NCI-H82 (cell line): ENCODE results near the gene ZNF436.
"Not testable (repeated sequence)": the region's sequence is repeated elsewhere in the genome, so short reads cannot be mapped to it uniquely, and the experiment has no call there.

Experiments
- DNase-seq: peaks from one replicate; lab custom pipeline; 2025; lab: John Stamatoyannopoulos, UW

Gene ZNF436

DNA sequence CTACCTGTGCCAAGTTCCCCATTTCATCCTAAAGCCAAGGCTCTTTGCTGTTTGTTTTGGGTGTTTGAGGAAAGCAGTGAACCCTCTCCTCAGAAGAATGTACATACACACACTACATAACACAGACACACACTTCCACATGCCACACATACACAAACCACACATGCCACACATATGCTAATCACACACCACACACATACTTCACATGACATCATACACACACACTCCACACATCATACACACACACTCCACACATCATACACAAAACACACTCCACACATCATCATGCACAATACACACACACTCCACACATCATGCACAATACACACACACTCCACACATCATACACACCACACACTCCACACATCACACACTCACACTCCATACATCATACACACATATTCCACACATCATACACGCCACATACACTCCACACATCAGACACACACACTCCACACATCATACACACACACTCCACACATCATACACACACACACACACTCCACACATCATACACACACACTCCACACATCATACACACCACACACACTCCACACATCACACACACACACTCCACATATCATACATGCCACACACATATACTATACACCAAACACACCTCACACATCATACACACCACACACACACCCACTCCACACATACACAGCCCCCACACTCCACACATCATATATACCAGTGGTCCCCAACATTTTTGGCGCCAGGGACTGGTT is 22.7 kb upstream of the ZNF436 start:
- DNase-seq = no peak

GRCh38 chr1:23389837-23390321 is 20.2 kb upstream of the ZNF436 start:
- no peak for DNase-seq

GRCh38 chr1:23387494-23387893 is 17.9 kb upstream of the ZNF436 start:
- no peak for DNase-seq

DNA sequence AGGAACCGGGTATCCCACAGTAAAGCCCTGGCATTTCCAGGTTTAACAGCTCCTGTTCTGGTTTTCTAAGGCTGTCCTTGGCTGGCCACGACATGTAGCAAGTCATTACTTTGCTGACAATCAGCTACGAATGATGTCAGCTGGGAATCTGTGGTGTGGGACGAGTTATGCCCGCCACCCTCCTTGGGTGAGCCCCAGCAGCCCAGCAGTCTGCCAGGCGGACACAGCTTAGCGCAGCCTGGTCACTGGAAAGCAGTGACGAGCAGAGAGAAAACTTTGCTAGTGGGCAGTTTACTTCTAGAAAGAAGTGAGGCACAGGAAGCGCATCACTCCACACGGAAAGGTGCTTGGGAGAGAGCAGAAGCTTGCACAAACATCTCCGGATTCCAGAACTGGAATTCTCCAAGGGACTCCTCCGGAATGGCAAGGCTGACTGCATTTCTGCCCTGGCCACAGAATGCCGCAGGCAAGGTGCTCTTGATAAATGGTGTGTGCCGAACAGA is 15.5 kb upstream of the ZNF436 start:
- no peak for DNase-seq

- DNase-seq = no peak
These were observed 14.8 kb upstream of the ZNF436 start for GRCh38 chr1:23384312-23385058.

GRCh38 chr1:23383577-23384311 is 14.1 kb upstream of the ZNF436 start:
- DNase-seq = no peak

DNA sequence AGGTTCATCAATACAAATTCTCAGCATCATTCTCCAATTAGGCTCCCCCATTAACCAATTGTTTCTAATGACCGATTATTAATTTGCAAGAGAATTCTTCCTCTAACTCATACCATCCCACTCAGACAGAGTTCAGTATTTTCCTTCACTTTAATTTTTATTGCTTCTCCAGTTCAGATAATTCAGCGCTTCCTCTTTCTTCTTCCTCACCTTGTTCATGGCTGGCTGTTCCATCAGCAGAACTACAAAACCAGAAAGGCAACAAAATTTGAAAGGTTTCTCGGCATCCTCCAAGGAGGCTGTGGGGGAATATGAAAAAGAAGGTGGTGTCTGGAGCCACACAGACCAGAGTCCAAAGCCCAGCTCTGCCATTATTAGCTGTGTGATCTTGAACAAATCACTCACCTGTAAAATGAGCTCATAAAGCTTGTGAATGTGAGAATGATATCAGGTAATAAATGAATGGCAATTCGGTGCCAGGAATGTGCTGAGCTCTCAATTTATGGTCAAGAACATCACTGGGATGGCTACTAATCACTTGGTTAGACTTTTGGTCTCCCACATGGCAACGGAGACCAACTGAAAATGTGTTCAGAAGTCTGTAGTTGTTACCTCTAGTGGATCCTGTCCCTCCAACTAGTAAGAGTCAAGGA is 11.7 kb upstream of the ZNF436 start:
- no peak for DNase-seq

- no peak for DNase-seq
These were observed 11.1 kb upstream of the ZNF436 start for GRCh38 chr1:23380719-23381118.

DNA sequence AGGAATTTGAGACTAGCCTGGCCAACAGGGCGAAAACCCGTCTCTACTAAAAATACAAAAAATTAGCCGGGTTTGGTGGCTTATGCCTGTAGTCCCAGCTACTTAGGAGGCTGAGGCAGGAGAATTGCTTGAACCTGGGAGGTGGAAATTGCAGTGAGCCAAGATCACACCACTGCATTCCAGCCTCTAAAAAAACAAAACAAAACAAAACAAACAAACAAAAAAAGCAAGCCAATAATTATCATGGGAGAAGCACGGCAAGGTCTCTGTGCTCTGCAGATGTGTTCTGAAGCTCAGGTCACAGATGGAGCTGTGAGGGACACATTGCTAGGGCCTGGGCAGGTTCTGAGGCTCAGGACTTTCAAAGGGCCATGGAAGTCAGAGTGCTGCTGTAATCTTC is 10.6 kb upstream of the ZNF436 start:
- DNase-seq = not testable (repeated sequence)

- DNase-seq = no peak
These were observed 7.5 kb upstream of the ZNF436 start for GRCh38 chr1:23376890-23377811.

DNA sequence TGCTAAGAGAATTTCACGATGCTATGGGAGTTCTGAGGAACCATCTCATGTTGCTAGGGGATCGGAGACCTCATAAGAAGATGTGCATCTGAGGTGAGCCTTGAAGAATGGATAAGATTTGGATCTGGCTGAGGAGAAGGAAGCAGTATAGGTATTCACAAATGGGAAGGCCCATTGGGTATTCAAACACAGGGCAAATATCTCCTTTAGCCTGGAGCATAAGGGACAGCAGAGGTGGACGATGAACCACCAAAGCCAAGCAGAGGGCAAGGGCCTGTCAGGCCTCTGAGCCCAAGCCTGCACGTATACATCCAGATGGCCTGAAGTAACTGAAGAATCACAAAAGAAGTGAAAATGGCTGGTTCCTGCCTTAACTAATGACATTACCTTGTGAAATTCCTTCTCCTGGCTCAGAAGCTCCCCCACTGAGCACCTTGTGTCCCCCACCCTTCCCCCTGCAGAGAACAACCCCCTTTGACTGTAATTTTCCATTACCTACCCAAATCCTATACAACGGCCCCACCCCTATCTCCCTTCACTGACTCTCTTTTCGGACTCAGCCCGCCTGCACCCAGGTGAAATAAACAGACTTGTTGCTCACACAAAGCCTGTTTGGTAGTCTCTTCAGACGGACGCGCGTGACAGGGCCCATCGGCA is 4.6 kb upstream of the ZNF436 start:
- not testable (repeated sequence) for DNase-seq

DNA sequence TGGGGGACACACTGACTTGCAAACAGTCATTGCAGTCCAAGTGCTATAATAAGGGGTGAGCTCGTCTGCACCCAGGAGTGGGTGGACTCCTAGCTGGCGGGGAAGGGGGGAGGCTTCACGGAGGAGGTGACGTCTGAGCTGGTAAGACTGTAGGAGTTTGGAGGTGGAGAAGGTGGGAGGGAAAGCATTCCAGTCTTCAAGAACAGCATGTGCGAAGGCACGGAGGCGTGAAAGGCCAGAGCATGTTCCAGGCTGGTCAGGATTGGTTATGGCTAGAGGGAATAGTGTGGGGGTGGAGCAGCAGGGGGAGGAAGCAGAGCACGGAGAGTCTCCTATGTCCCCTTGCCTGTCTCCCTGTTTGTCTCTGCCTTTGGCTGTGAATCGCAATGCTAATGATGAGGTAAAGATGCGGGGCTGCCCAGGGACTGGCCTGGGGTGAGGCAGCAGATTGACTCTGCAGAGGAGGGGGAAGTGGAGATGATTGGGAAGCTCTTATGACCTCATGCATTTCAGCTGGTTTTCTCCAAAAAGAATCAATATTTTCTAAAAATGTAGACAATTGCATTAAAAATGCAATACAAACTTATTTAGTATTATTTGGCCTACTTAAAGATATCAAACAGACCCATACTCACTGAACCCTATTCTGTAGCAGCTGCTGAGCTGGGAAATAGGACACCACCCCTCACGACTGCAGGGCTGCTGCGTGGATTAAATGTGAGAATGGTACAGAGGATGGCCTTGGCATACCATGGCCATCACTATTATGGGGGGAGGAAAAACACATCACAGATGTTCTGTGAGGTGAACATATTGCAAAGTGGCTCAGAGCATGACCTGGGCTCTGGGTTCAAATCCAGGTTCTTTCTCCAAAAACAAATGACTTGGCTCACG is 2.6 kb upstream of the ZNF436 start:
- no peak for DNase-seq

DNA sequence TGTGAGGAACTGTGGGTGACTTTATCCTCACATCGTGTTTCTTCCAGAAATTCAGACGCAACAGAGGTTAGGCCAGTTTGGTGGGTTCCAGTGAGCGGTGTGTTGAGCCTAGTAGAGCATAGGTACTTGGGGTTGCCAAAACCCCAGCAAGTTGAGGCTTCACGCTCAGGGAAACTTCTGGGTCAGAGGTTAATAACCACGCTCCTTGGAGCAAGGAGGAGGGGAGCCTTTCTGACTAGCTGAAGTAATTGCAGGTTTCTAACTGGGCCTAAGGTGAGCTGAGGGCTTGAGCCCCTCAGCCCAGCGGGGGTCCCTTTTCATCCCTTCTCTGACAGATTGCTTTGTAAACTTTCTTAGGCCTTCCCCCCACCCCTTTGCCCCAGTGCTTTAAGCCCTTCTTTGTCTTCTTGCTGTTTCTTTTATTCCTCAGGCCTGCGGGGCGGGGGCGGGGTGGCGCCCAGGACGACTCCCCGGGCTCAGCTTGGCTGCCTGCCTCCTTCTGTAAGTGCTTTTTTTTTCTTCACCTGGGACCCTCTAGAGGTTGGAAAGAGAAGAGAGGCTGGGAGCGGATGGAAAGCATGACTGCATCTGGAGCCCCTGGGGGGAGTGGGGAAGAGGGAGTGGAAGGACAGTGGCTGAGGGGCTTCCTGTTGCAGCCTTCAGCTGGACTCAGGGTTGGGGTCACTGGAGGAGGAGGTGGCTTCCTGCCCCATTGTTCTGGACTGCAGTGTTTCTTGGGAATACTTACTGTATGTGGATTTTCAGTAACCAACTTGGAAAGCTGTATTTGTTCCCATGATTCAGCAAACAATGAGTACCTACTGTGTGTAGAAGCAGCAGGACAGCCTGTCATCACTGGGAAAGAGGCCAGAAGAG is 1.3 kb upstream of the ZNF436 start:
- DNase-seq = peak; percentile 79

- no peak for DNase-seq
These were observed 683 bp upstream of the ZNF436 start for GRCh38 chr1:23370330-23370708.

DNA sequence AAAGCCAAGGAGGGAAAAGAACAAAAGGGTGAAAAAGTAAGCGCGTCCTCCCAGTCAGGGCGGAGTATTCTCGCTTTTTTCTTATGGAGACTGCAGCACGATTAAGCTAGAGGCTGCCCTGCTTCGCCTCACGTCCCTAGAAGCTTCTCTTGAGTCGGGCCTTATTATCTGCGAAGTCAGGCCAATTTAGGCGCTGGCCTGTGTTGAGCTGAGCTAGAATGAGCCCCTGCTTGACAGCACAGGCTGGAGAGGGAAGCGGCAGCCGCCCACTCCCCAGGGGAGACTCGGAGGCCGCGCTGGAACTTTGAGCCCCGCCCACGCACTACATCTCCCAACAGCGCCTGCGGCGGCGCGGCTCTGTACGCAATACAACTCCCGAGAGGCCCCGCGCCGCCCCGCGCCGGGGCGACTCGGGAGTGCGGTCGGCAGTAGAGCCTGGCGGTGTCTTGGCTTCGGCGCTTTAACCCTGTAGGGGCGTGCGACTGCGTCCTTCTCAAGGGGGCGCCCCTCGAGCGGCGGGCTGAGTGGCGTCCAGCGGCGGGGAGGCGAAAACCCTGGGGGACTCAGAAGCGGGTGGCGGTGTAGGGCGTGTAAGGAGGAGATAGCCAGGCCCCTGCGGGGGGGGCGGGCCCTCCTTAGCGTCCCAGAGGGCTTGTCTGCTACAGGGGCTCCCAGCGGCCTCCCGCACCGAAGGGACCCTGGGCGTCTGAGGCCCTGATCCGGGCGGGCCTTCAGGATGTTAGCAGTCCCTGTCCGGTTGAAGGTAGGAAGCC is 888 bp downstream of the ZNF436 start:
- DNase-seq = peak; percentile 98

- peak; percentile 100 for DNase-seq
These were observed 1.7 kb downstream of the ZNF436 start for GRCh38 chr1:23367791-23368561.

DNA sequence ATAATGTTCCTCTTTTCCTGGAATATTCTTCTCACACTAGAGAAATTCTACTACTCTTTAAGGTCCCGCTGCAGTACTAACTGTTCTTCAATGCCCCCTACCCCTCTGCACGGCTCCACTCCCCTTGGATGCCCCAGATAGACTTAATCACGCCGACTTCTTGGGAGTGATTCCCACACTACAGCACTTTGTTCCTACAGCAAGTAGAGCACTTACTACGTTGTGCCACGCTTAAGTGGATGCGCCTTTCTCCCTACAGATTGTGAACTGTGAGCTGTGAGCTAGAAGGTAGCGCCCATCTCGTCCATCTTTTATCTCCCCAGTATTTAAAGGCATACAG is 2.2 kb downstream of the ZNF436 start:
- peak; percentile 58 for DNase-seq
